MM.1S (cell line): ENCODE data around the gene RAVER2.

Experiments
- EZH2 ChIP-seq: fragments of 300-600 bp; sonication (generic); optimal IDR thresholded peaks from 2 replicates; pipeline ENCODE3; 2017; ENCODE audit warnings: low read depth, mild to moderate bottlenecking, antibody characterized with exemption, low read length, mixed read lengths
- EZH2phosphoT487 ChIP-seq: fragments of 300-600 bp; sonication (generic); IDR thresholded peaks from 2 replicates; pipeline ENCODE4 v1.6.1; 2018; ENCODE audit warnings: antibody characterized with exemption, low read length
- TF ChIP-seq, protein P1 (sequence below): fragments of 300-600 bp; sonication (generic); IDR thresholded peaks from 2 replicates; pipeline ENCODE4 v1.5.1; 2016; ENCODE audit warnings: antibody characterized with exemption, low read length, mixed read lengths

DNA sequence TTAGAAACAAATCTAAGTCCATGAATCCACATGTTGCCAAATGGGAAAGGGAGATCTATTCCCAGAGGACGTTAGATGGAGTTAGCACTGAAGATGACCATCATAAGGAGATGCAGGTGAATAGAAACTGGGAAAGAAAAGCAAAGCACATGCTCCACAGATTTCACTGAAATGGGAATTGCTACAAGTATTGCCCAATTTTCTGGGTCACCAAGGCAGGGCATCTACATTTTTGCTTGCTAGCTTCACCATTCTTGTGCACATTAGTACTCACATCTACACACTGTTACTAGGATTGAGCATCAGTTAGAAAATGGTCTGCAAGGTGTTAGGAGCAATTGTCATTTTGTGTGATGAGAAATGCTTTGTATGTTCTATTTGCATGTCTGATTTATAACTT is 122.4 kb downstream of the RAVER2 start:
- no peak for TF ChIP-seq EZH2
- TF ChIP-seq, protein P1, sequence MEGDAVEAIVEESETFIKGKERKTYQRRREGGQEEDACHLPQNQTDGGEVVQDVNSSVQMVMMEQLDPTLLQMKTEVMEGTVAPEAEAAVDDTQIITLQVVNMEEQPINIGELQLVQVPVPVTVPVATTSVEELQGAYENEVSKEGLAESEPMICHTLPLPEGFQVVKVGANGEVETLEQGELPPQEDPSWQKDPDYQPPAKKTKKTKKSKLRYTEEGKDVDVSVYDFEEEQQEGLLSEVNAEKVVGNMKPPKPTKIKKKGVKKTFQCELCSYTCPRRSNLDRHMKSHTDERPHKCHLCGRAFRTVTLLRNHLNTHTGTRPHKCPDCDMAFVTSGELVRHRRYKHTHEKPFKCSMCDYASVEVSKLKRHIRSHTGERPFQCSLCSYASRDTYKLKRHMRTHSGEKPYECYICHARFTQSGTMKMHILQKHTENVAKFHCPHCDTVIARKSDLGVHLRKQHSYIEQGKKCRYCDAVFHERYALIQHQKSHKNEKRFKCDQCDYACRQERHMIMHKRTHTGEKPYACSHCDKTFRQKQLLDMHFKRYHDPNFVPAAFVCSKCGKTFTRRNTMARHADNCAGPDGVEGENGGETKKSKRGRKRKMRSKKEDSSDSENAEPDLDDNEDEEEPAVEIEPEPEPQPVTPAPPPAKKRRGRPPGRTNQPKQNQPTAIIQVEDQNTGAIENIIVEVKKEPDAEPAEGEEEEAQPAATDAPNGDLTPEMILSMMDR, result no peak
- no peak for TF ChIP-seq EZH2phosphoT487
